H9 (cell line): Measurements from ENCODE around the gene WDR82. TPM values are rescaled to one million over a fixed set of nuclear protein-coding genes. Genes with fewer than 3 reads are reported as not detected.

ENCODE experiments used
- DNase-seq: peaks from one replicate; pipeline ENCODE4 v3.0.0-alpha.2; 2017
- H2AFZ ChIP-seq: one replicate; pipeline ENCODE4 v1.6.1; 2013; ENCODE audit warnings: mild to moderate bottlenecking, low read length, control low read depth, moderate library complexity
- H2AK5ac ChIP-seq: 2 replicates; pipeline ENCODE4 v1.6.1; 2013; ENCODE audit warnings: low read length, control low read depth, mixed read lengths; ENCODE audit not compliant: insufficient read length
- H2BK120ac ChIP-seq: one replicate; pipeline ENCODE4 v1.6.1; 2013; ENCODE audit warnings: low read depth, mild to moderate bottlenecking, low read length, control low read depth, inconsistent platforms; ENCODE audit not compliant: poor library complexity, severe bottlenecking
- H2BK12ac ChIP-seq: 2 replicates; pipeline ENCODE4 v1.6.1; 2013; ENCODE audit warnings: low read length, control low read depth, mixed read lengths, low read depth; ENCODE audit not compliant: insufficient read length
- H2BK15ac ChIP-seq: 2 replicates; pipeline ENCODE4 v1.6.1; 2013; ENCODE audit warnings: low read depth, low read length, control low read depth
- H2BK20ac ChIP-seq: one replicate; pipeline ENCODE4 v1.6.1; 2013; ENCODE audit warnings: low read depth, mild to moderate bottlenecking, low read length, control low read depth, inconsistent platforms; ENCODE audit not compliant: poor library complexity, severe bottlenecking
- H2BK5ac ChIP-seq: 2 replicates; pipeline ENCODE4 v1.6.1; 2013; ENCODE audit warnings: low read length, control low read depth, mixed read lengths; ENCODE audit not compliant: insufficient read length
- H3K14ac ChIP-seq: 2 replicates; pipeline ENCODE4 v1.6.1; 2013; ENCODE audit warnings: low read length, control low read depth; ENCODE audit not compliant: insufficient read depth
- H3K18ac ChIP-seq: 2 replicates; pipeline ENCODE4 v1.6.1; 2013; ENCODE audit warnings: low read depth, mild to moderate bottlenecking, mixed read lengths, low read length, control low read depth; ENCODE audit not compliant: insufficient read length
- H3K23ac ChIP-seq: 2 replicates; pipeline ENCODE4 v1.6.1; 2013; ENCODE audit warnings: low read length, control low read depth, mixed read lengths, low read depth; ENCODE audit not compliant: insufficient read length
- H3K23me2 ChIP-seq: 2 replicates; pipeline ENCODE4 v1.6.1; 2013; ENCODE audit warnings: low read depth, mild to moderate bottlenecking, mixed read lengths, low read length, control low read depth; ENCODE audit not compliant: insufficient read length, poor library complexity, severe bottlenecking
- H3K27ac ChIP-seq: 2 replicates; pipeline ENCODE4 v1.5.1; 2013; ENCODE audit warnings: low read length, control low read depth, mixed read lengths, low read depth; ENCODE audit not compliant: insufficient read length
- H3K27me3 ChIP-seq: 2 replicates; pipeline ENCODE4 v1.6.1; 2013; ENCODE audit warnings: low read length, control low read depth, inconsistent platforms; ENCODE audit not compliant: insufficient read depth
- H3K4ac ChIP-seq: 2 replicates; pipeline ENCODE4 v1.6.1; 2013; ENCODE audit warnings: low read depth, mild to moderate bottlenecking, control low read depth, inconsistent platforms, low read length, moderate library complexity
- H3K4me1 ChIP-seq: 2 replicates; pipeline ENCODE4 v1.6.1; 2013; ENCODE audit warnings: low read length, control low read depth, inconsistent platforms; ENCODE audit not compliant: insufficient read depth
- H3K4me2 ChIP-seq: 2 replicates; pipeline ENCODE4 v1.6.1; 2013; ENCODE audit warnings: low read length, control low read depth, mixed read lengths; ENCODE audit not compliant: insufficient read length, insufficient read depth
- H3K56ac ChIP-seq: 2 replicates; pipeline ENCODE4 v1.6.1; 2013; ENCODE audit warnings: low read depth, mild to moderate bottlenecking, mixed read lengths, low read length, control low read depth; ENCODE audit not compliant: insufficient read length
- H3K79me1 ChIP-seq: 2 replicates; pipeline ENCODE4 v1.6.1; 2013; ENCODE audit warnings: low read depth, mild to moderate bottlenecking, moderate library complexity, low read length, control low read depth, inconsistent platforms; ENCODE audit not compliant: insufficient read depth, poor library complexity, severe bottlenecking
- H3K79me2 ChIP-seq: 2 replicates; pipeline ENCODE4 v1.6.1; 2013; ENCODE audit warnings: low read length, control low read depth, inconsistent platforms; ENCODE audit not compliant: insufficient read depth
- H3K9ac ChIP-seq: 2 replicates; pipeline ENCODE4 v1.6.1; 2013; ENCODE audit warnings: low read length, control low read depth, mixed read lengths; ENCODE audit not compliant: insufficient read length; ENCODE audit errors: extremely low read depth
- H3K9me3 ChIP-seq: one replicate; pipeline ENCODE4 v1.6.1; 2013; ENCODE audit warnings: low read depth, low read length, inconsistent platforms; ENCODE audit not compliant: control insufficient read depth
- H3T11ph ChIP-seq: one replicate; pipeline ENCODE4 v1.6.1; 2013; ENCODE audit warnings: mild to moderate bottlenecking, low read length, control low read depth, inconsistent platforms
- H4K20me1 ChIP-seq: one replicate; pipeline ENCODE4 v1.6.1; 2013; ENCODE audit not compliant: control insufficient read depth, insufficient read length, insufficient read depth
- H4K5ac ChIP-seq: 2 replicates; pipeline ENCODE4 v1.6.1; 2013; ENCODE audit warnings: low read depth, mild to moderate bottlenecking, mixed read lengths, low read length, control low read depth; ENCODE audit not compliant: insufficient read length
- H4K8ac ChIP-seq: replicated peaks from 2 replicates; pipeline ENCODE4 v1.6.1; 2013; ENCODE audit warnings: low read length, control low read depth, mixed read lengths, low read depth; ENCODE audit not compliant: insufficient read length
- H4K91ac ChIP-seq: 2 replicates; pipeline ENCODE4 v1.6.1; 2013; ENCODE audit warnings: low read depth, mild to moderate bottlenecking, moderate library complexity, mixed read lengths, low read length, control low read depth; ENCODE audit not compliant: insufficient read length
- H3K27ac Mint-ChIP-seq, 3 experiments: 2 replicates in 2 of 3; 3 replicates in 1 of 3; pipeline ENCODE4 v1.8.0; 2020 to 2021; ENCODE audit warnings: mixed read lengths in 3 of 3, mild to moderate bottlenecking in 1 of 3, moderate library complexity in 1 of 3
- H3K27me3 Mint-ChIP-seq: 2 replicates; pipeline ENCODE4 v1.8.0; 2021; ENCODE audit warnings: low read depth, mild to moderate bottlenecking, moderate library complexity, mixed read lengths
- H3K36me3 Mint-ChIP-seq, 3 experiments: 2 replicates in 2 of 3; 3 replicates in 1 of 3; pipeline ENCODE4 v1.8.0; 2020 to 2021; ENCODE audit warnings: low read depth in 3 of 3, mixed read lengths in 3 of 3; ENCODE audit not compliant: insufficient read depth in 1 of 3
- H3K4me1 Mint-ChIP-seq, 2 experiments: 2 replicates each; pipeline ENCODE4 v1.8.0; 2020; ENCODE audit warnings: mixed read lengths in 2 of 2
- H3K4me3 Mint-ChIP-seq, 2 experiments: 2 replicates in 1 of 2; 3 replicates in 1 of 2; pipeline ENCODE4 v1.8.0; 2020 to 2021; ENCODE audit warnings: mild to moderate bottlenecking in 2 of 2, mixed read lengths in 2 of 2, moderate library complexity in 1 of 2
- H3K9me3 Mint-ChIP-seq, 2 experiments: 2 replicates in 1 of 2; 3 replicates in 1 of 2; pipeline ENCODE4 v1.8.0; 2020; ENCODE audit warnings: mild to moderate bottlenecking in 2 of 2, mixed read lengths in 2 of 2, moderate library complexity in 1 of 2
- WGBS: extraction: QIAGEN DNeasy Blood & Tissue Kit; methylation state at CpG from one replicate; pipeline ENCODE4 v1.1.7; 2013; ENCODE audit warnings: missing lambda C conversion rate, low lambda C conversion rate, mixed read lengths; ENCODE audit not compliant: insufficient read length; ENCODE audit errors: extremely low coverage; 5-methylcytosine and 5-hydroxymethylcytosine counted together
- total RNA-seq: library from RNA; stranded (reverse); gene quantifications from 2 replicates; pipeline ENCODE4 v1.2.1, GENCODE V29; 2021
- TF ChIP-seq, protein P1 (sequence below): fragments of 200-600 bp; sonication (generic); conservative IDR thresholded peaks from 3 replicates; pipeline ENCODE4 v1.8.0; 2021; ENCODE audit warnings: antibody characterized with exemption, mild to moderate bottlenecking

The WDR82 gene
- total RNA-seq, 1 experiment from 2014 or later, result 83.1 TPM

DNA sequence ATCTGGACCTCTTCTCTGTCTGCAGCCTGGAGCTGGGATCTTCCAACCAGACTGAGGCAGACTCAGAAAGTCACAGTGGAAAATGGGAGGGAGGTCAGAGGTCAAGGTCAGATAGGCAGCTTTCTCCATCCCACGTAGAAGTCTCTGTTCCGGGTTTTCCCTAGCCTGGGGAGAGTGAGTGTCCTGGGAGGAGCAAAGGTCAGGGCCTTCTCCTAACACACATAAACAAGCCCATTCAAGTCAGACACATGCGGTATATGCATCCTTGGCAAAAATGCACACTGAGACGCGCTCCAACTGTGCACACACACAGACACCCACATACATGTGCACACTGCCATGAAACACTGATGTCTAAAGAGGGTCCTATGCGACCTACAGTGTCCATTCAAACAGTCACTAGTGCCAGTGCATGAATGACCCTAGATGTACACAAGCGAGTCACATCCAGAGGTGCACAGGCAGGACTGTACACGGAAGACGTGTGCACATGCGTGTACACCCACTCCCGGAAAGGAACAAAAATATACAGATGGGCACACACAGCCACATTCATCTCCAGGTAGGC lies 40.2 kb downstream of the WDR82 start:
- Histone ChIP-seq H3K9me3 (no peaks in the 10 kb centered on the region), H2BK12ac (no peak overlapping the region), H3K23me2 (peaks cover 8% of the 10 kb centered on the region), H3K4me1 (peaks cover 15% of the 10 kb centered on the region), H3K79me2 (peaks cover 5% of the 10 kb centered on the region; the same call in 1 of the 2 replicates), H3K56ac (peak overlapping the region; percentile 0), H2AK5ac (no peak overlapping the region), H3K4ac (no peak overlapping the region), H4K91ac (no peak overlapping the region), H2BK20ac (no peak overlapping the region), H3T11ph (no peak overlapping the region), H3K14ac (no peak overlapping the region), H3K4me2 (peak overlapping the region; percentile 99), H2AFZ (no peak overlapping the region), H2BK120ac (no peak overlapping the region), H3K27ac (no peak overlapping the region), H3K23ac (no peak overlapping the region), H3K9ac (peak overlapping the region; percentile 67), H2BK15ac (no peak overlapping the region), H4K8ac (no peak overlapping the region), H4K5ac (no peak overlapping the region), H3K79me1 (no peaks in the 10 kb centered on the region), H3K27me3 (no peaks in the 10 kb centered on the region), H4K20me1 (no peaks in the 10 kb centered on the region), H3K18ac (no peak overlapping the region), H2BK5ac (no peak overlapping the region)
- peak overlapping the region; percentile 91 to 95 for H3K4me3 Mint-ChIP-seq
- peak overlapping the region; percentile 51 to 93 (median 79); a peak in 6 of 7 replicates for H3K27ac Mint-ChIP-seq
- TF ChIP-seq, protein P1, sequence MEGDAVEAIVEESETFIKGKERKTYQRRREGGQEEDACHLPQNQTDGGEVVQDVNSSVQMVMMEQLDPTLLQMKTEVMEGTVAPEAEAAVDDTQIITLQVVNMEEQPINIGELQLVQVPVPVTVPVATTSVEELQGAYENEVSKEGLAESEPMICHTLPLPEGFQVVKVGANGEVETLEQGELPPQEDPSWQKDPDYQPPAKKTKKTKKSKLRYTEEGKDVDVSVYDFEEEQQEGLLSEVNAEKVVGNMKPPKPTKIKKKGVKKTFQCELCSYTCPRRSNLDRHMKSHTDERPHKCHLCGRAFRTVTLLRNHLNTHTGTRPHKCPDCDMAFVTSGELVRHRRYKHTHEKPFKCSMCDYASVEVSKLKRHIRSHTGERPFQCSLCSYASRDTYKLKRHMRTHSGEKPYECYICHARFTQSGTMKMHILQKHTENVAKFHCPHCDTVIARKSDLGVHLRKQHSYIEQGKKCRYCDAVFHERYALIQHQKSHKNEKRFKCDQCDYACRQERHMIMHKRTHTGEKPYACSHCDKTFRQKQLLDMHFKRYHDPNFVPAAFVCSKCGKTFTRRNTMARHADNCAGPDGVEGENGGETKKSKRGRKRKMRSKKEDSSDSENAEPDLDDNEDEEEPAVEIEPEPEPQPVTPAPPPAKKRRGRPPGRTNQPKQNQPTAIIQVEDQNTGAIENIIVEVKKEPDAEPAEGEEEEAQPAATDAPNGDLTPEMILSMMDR, result no peak
- peaks cover 7% of the 10 kb centered on the region for H3K27me3 Mint-ChIP-seq
- WGBS, result no CpG with 5 or more reads among the region's 11 CpGs
- DNase-seq, result no peak
- peaks cover 0 to 19% (median 17%) of the 10 kb centered on the region in 3 experiments; a peak in 5 of 7 replicates for H3K36me3 Mint-ChIP-seq
- peaks cover 39 to 47% of the 10 kb centered on the region in 2 experiments for H3K4me1 Mint-ChIP-seq
- H3K9me3 Mint-ChIP-seq, result peaks cover 0 to 2% of the 10 kb centered on the region in 2 experiments; a peak in 2 of 5 replicates
